Measurements from ENCODE around the gene PHF21B. TPM values are rescaled to one million over a fixed set of nuclear protein-coding genes. Genes with fewer than 3 reads are reported as not detected.

The PHF21B gene
- total and polyA plus RNA-seq, 2 of the 8 experiments (the other 6 are each of a cell fraction or from before 2014, with no cell fraction given), result 19.3 to 68.1 TPM

DNA sequence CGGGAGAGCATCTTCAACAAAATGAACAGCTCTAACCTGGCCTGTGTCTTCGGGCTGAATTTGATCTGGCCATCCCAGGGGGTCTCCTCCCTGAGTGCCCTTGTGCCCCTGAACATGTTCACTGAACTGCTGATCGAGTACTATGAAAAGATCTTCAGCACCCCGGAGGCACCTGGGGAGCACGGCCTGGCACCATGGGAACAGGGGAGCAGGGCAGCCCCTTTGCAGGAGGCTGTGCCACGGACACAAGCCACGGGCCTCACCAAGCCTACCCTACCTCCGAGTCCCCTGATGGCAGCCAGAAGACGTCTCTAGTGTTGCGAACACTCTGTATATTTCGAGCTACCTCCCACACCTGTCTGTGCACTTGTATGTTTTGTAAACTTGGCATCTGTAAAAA lies 147.5 kb downstream of the PHF21B start (continued):
- no peak for TF ChIP-seq EGR1 (IDR thresholded peaks at IDR 0.05; ENCODE audit: borderline replicate concordance, low read depth, low read length)
- TF ChIP-seq SIN3A (conservative IDR thresholded peaks at IDR 0.05 in 1 of 2, IDR thresholded peaks at IDR 0.05 in 1 of 2; ENCODE audit: low read depth in 1 of 2, low read length in 2 of 2), result no peak
- TF ChIP-seq SP1 (IDR thresholded peaks at IDR 0.05; ENCODE audit: low read depth, low read length), result no peak
- no peak for TF ChIP-seq BCL11A (IDR thresholded peaks at IDR 0.05; ENCODE audit: low read depth in 2 of 2, low read length in 2 of 2)
- no peak for TF ChIP-seq CEBPB (IDR thresholded peaks at IDR 0.05; ENCODE audit: low read depth, low read length)
- no peak for TF ChIP-seq RNF2 (IDR thresholded peaks at IDR 0.05; ENCODE audit: borderline replicate concordance, low read depth, low read length, missing control alignments, poor library complexity, severe bottlenecking)

All from H1 (cell line).